Heart left ventricle (tissue), 13 donors: Measurements from ENCODE around the gene ZNF35.

ENCODE experiments used
- POLR2A ChIP-seq, 2 donors: fragments of 450-650 bp; IDR thresholded peaks; one replicate each; pipeline ENCODE4 v1.6.1; 2017; ENCODE audit warnings: antibody characterized with exemption in 2 of 2, mild to moderate bottlenecking in 2 of 2, moderate library complexity in 2 of 2
- TF ChIP-seq, protein P1 (sequence below), 12 donors: fragments of 200-600 bp; sonication (generic) in 4 of 12; IDR thresholded peaks; one replicate each; pipeline versions ENCODE4 v1.5.0 to v1.8.0; 2018 to 2022; ENCODE audit warnings: antibody characterized with exemption in 12 of 12, mild to moderate bottlenecking in 5 of 12
- donor health status: ischemic (EF 13 %, LVEDD 7.1; RV severe dilation, severe dysfunction).
- donor health status: DM: no; HTN: yes; CAD: no.
- donor health status: DM: no; HTN: no; CAD: no.
- donor health status: ischemic (EF 25% LVEDD 6.9; RV normal size, moderate dysfunction).
- donor health status: ischemic (EF 25% LVEDD 5.7; RV mildly dilated, moderate dysfunction).
- donor health status: ischemic (EF 35%, LVEDD 5.7; RV mildly dilated, moderate dysfunction).
- donor health status: nonischemic (EF 11% LVEDD 7.7; RV severe dilation, severe dysfunction).
- donor health status: DM: yes; HTN: yes; CAD: no.
- donor health status: PGD.
- donor health status: ischemic (EF 29% LVEDD 5.4; RV normal size, mild dysfunction).
- donor health status: nonischemic (EF 23%, LVEDD 6.1; RV moderate dilation, normal function).

DNA sequence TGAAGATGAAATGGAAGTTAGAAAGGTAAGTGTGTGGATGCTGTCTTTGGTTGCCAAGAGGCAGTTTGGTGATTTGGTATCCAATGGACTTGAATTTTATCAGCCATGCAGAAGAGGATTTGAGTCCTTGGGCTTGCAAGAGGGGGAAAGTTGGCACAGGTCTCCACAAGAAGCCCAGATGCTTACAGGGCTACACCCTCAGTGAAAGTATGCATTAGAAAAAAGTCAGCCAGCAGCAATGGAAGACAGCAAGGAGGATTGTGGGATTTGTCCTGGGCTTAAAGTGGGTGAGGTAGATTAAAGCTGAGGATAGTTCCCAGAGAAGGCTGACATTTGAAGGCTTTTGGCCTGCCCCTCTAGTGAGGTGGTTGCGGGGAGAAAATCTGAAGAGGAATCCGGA, 46.8 kb upstream of the ZNF35 start:
- TF ChIP-seq, protein P1, sequence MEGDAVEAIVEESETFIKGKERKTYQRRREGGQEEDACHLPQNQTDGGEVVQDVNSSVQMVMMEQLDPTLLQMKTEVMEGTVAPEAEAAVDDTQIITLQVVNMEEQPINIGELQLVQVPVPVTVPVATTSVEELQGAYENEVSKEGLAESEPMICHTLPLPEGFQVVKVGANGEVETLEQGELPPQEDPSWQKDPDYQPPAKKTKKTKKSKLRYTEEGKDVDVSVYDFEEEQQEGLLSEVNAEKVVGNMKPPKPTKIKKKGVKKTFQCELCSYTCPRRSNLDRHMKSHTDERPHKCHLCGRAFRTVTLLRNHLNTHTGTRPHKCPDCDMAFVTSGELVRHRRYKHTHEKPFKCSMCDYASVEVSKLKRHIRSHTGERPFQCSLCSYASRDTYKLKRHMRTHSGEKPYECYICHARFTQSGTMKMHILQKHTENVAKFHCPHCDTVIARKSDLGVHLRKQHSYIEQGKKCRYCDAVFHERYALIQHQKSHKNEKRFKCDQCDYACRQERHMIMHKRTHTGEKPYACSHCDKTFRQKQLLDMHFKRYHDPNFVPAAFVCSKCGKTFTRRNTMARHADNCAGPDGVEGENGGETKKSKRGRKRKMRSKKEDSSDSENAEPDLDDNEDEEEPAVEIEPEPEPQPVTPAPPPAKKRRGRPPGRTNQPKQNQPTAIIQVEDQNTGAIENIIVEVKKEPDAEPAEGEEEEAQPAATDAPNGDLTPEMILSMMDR (IDR thresholded peaks at IDR 0.05) = no peak
- TF ChIP-seq POLR2A (IDR thresholded peaks at IDR 0.05) = no peak
